Measurements from ENCODE around the gene ZFP64.
"Not testable (repeated sequence)": the region's sequence is repeated elsewhere in the genome, so short reads cannot be mapped to it uniquely, and the experiment has no call there.

ZFP64 gene

DNA sequence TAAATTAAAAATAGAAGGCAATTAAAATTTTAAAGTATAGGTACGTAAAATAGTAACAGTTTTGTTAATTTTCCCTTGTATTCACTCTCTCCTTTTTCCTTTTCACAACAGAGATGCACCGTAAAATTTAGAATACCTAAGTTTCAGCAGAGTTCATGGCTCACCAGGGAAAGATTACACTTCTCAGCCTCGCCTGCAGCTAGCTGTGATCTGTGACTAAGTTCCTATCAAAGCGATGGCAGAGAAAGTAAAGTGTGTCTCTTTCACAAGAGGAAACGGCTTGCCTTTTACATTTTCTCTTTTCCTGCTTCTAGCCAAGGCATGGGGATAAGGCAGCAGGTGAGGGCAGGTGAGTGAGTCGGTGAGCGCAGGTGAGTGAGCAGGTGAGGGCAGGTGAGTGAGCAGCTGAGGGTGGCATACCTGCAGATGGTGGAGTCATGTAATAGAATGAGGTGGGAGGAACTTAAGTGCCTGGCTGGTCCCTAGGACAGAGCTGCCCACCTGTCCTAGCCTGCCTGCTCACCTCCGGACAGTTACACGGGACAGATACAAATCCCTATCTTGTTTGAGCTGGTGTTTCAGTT lies 30.9 kb downstream of the ZFP64 start:
- Mint-ChIP-seq H3K9me3 (peaks cover 0 to 4% of the 10 kb centered on the region in 2 donors), H3K27ac (no peak overlapping the region), H3K4me1 (no peaks in the 10 kb centered on the region), H3K27me3 (no peaks in the 10 kb centered on the region), H3K36me3 (peaks cover 60 to 74% of the 10 kb centered on the region in 2 donors), H3K4me3 (no peak overlapping the region)
- DNase-seq (no peak), ATAC-seq (replicated peaks) (no peak)

DNA sequence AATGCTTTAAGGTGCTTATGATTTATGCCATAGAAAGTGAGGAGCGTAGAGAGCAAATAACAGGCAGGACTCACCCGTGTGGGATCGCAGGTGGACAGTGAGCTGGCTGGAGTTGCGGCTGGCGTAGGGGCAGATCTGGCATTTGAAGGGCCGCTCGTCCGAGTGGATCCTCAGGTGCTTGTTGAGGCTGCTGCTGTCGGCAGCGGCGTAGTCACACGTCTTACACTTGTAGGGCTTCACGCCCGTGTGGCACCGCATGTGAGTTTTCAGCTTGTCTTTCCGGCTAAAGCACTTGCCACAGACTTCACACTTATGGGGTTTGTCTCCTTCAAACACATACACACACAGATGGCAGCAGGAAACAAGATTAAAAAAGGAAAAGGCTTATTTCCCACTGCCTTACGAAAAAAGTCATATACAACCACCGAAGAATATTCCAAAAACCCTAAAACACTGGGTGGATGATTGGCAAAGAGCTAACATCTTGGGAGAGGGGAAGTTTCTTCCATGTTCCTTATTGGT lies 31.5 kb downstream of the ZFP64 start:
- Mint-ChIP-seq H3K4me3 (no peak overlapping the region), H3K9me3 (peaks cover 0 to 3% of the 10 kb centered on the region in 2 donors), H3K27me3 (no peaks in the 10 kb centered on the region), H3K27ac (no peak overlapping the region), H3K36me3 (peaks cover 58 to 71% of the 10 kb centered on the region in 2 donors), H3K4me1 (no peaks in the 10 kb centered on the region)
- DNase-seq (no peak), ATAC-seq (replicated peaks) (no peak)

DNA sequence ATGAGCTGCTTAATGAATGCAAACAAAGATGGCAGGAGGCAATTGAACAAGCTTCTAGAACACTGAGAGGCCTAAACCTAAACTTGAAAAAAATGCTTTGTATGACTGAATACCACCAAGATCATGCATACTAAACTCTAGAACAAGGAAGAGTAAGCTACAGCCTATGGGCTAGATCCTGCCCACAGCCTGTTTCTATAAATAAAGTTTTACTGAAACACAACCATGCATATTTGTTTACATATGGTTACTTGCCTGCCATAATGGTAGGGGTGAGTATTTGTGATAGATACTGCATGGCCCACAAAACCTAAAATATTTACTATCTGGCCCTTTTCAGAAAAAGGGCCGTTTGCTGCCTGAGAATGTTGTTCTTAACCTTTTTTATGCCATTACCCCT lies 37.0 kb downstream of the ZFP64 start:
- ATAC-seq (replicated peaks): no peak
- H3K27ac Mint-ChIP-seq: no peak overlapping the region

DNA sequence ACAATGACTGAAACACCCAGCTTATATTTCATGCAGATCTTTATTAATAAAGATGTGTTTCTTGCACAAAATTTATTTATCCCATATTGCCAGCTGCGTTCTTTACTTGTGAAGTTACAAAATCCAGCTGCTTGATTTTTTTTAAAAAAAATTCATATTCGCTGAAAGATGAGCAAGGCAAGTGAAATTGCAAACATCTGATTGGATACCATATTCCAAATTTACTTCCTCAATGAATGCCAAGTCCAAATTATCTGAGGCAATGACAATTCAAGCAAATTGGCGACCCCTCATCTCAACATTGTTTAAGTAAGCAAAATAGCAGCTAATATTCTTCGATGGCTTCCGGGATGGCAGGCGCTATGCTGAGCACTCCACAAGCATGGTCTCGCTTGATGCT lies 37.7 kb downstream of the ZFP64 start:
- Mint-ChIP-seq H3K36me3 (peaks cover 49 to 67% of the 10 kb centered on the region in 2 donors), H3K27me3 (no peaks in the 10 kb centered on the region), H3K4me1 (no peaks in the 10 kb centered on the region), H3K9me3 (peaks cover 0 to 3% of the 10 kb centered on the region in 2 donors), H3K27ac (no peak overlapping the region), H3K4me3 (no peak overlapping the region)
- no peak for DNase-seq
- ATAC-seq (replicated peaks): no peak

More for the DNA sequence above, 37.0 kb downstream of the ZFP64 start:
- Mint-ChIP-seq H3K36me3 (peaks cover 47 to 64% of the 10 kb centered on the region in 2 donors), H3K4me3 (no peak overlapping the region), H3K9me3 (peaks cover 0 to 3% of the 10 kb centered on the region in 2 donors), H3K27me3 (no peaks in the 10 kb centered on the region), H3K4me1 (no peaks in the 10 kb centered on the region)
- DNase-seq: no peak

DNA sequence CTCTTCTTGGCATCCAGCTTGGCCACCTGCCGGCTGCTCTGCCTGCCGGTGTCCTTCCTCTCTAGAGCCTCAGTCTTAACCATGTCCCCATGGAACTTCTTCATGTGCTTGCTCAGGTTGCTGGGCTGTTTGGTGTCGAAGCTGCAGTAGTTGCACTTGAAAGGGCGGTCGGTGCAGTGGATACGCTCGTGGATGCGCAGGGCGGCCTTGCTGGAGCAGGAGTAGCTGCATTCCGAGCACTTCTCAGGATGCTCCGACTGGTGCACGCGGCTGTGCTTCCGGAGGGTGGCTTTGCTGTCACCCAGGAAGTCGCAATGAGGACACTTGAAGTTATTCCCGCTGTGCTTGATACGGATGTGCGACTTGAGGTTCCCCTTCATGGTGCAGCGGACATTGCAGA lies 38.7 kb downstream of the ZFP64 start:
- no peak overlapping the region for H3K27ac Mint-ChIP-seq
- peaks cover 39 to 64% of the 10 kb centered on the region in 2 donors for H3K36me3 Mint-ChIP-seq
- H3K27me3 Mint-ChIP-seq: no peaks in the 10 kb centered on the region
- DNase-seq (no peak), ATAC-seq (replicated peaks) (no peak)
- no peaks in the 10 kb centered on the region for H3K9me3 Mint-ChIP-seq
- H3K4me1 Mint-ChIP-seq: no peaks in the 10 kb centered on the region
- H3K4me3 Mint-ChIP-seq: no peak overlapping the region

DNA sequence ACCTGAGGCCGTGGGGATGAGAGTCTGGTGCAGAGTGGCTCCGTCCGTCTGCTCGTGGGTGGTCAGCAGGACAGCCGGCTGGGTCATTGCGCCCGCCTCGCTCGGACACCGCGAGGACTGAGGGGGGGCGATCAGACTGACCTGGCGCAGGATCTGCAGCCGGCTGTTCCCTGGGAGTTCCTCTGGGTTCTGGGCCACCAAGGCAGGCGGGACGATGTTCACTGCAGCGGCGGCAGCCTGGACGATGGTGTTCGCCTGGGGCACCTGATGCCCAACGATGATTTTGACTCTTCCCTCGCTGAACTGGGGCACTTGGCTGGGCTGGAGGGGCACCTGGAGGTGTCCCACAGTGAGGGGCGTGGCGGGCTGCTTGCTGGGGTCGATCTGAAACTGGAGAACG lies 39.2 kb downstream of the ZFP64 start:
- ATAC-seq (replicated peaks) (no peak), DNase-seq (no peak)
- no peaks in the 10 kb centered on the region for H3K4me1 Mint-ChIP-seq
- no peak overlapping the region for H3K4me3 Mint-ChIP-seq
- H3K27ac Mint-ChIP-seq: no peak overlapping the region
- peaks cover 36 to 60% of the 10 kb centered on the region in 2 donors for H3K36me3 Mint-ChIP-seq
- no peaks in the 10 kb centered on the region for H3K27me3 Mint-ChIP-seq
- H3K9me3 Mint-ChIP-seq: no peaks in the 10 kb centered on the region

DNA sequence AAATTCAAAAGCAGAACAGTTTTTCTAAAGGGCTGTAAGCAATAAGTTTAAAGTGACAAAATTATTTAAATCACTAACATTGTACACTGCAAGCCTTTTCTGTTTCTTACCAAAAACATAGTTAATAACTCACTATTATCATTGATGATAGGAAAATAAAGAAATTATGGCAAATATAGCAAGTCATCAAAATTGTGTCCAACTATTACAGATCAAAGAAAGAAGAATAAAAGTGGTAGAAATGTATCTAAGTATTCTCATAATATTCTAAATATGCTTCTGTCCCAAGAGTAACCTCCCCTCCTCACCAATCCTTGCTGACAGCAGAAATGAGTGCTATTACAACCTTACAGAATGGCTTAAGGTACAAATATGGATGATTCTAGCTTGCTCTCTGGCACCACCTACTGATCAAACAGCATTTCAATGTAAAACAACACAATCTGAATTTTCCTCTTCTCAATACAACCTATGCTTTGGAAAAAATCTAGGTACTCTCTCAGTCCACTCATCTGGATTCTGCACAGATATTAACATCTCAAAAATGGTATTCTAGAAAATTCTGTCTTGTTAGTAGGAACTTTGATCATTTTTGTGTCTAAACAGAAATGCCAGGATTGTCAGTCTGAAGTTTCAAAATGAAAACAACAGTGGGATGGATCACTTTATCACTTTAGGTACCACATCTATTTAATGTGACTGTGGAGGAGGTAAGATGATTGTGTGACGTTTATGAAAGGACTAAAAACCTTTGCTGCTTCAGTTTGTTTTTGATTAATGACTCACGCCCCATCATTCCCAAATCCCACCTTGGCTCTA lies 40.9 kb downstream of the ZFP64 start:
- H3K36me3 Mint-ChIP-seq: peaks cover 24 to 47% of the 10 kb centered on the region in 2 donors
- H3K9me3 Mint-ChIP-seq: no peaks in the 10 kb centered on the region
- no peak overlapping the region for H3K27ac Mint-ChIP-seq
- DNase-seq (no peak), ATAC-seq (replicated peaks) (peak; percentile 48 to 52)
- H3K4me1 Mint-ChIP-seq: no peaks in the 10 kb centered on the region
- H3K4me3 Mint-ChIP-seq: no peak overlapping the region
- no peaks in the 10 kb centered on the region for H3K27me3 Mint-ChIP-seq

DNA sequence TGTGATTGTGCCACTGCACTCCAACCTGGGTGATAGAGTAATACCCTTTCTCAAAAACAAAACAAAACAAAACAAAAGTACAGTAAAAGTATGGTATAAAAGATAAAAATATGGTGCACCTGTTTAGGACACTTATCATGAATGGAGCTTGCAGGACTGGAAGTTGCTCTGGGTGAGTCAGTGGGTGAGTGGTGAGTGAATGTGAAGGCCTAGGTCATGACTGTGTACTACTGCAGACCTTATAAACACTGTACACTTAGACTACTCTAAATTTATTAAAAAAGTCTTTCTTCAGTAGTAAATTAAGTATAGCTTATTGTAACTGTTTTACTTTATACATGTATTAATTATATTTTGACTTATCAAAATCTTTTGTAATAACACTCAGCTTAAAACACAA lies 46.0 kb downstream of the ZFP64 start:
- Mint-ChIP-seq H3K27me3 (no peaks in the 10 kb centered on the region), H3K36me3 (peaks cover 6 to 22% of the 10 kb centered on the region in 2 donors), H3K4me1 (peaks cover 0 to 2% of the 10 kb centered on the region in 2 donors), H3K9me3 (no peaks in the 10 kb centered on the region), H3K4me3 (no peak overlapping the region), H3K27ac (no peak overlapping the region)
- ATAC-seq (replicated peaks) (no peak), DNase-seq (no peak)

DNA sequence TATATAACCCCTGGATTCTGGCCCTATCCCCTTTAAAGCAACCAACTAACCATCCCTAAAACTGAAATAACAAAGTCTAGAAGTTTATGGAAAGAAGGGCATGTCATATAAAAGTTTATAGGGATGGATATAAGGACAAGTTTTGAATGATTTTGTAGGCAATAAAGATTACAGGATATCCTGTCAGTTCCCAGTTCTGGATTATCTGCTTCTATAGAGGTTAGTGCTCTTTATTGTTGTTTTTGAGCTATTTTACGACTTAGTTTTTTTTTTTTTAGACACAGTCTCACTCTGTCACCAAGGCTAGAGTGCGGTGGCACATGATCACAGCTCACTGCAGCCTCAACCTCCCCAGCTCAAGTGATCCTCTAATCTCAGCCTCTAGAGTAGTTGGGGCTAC lies 48.3 kb downstream of the ZFP64 start:
- Mint-ChIP-seq H3K9me3 (peaks cover 0 to 3% of the 10 kb centered on the region in 2 donors), H3K4me1 (peaks cover 0 to 2% of the 10 kb centered on the region in 2 donors)
- ATAC-seq (replicated peaks): no peak

DNA sequence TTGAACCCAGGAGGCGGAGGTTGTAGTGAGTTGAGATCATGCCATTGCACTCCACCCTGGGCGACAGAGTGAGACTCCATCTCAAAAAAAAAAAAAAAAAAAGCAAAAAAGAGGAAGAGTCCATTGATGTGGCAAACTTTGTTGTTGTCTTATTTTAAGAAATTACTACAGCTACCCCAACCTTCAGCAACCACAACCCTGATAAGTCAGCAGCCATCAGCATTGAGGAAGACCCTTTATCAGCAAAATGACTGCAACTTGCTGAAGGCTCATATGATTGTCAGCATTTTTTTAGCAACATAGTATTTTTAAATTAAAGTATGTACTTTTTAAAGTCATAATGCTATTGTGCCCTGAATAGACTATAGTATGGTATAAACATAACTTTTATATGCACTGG lies 48.8 kb downstream of the ZFP64 start:
- peaks cover 0 to 2% of the 10 kb centered on the region in 2 donors for H3K4me1 Mint-ChIP-seq
- H3K9me3 Mint-ChIP-seq: peaks cover 0 to 3% of the 10 kb centered on the region in 2 donors
- H3K27ac Mint-ChIP-seq: no peak overlapping the region
- H3K36me3 Mint-ChIP-seq: peaks cover 3 to 19% of the 10 kb centered on the region in 2 donors
- no peaks in the 10 kb centered on the region for H3K27me3 Mint-ChIP-seq
- ATAC-seq (replicated peaks) (no peak), DNase-seq (no peak)
- H3K4me3 Mint-ChIP-seq: no peak overlapping the region

More for the DNA sequence above, 48.3 kb downstream of the ZFP64 start:
- Mint-ChIP-seq H3K36me3 (peaks cover 3 to 19% of the 10 kb centered on the region in 2 donors), H3K27me3 (no peaks in the 10 kb centered on the region), H3K27ac (no peak overlapping the region), H3K4me3 (no peak overlapping the region)
- DNase-seq: no peak

DNA sequence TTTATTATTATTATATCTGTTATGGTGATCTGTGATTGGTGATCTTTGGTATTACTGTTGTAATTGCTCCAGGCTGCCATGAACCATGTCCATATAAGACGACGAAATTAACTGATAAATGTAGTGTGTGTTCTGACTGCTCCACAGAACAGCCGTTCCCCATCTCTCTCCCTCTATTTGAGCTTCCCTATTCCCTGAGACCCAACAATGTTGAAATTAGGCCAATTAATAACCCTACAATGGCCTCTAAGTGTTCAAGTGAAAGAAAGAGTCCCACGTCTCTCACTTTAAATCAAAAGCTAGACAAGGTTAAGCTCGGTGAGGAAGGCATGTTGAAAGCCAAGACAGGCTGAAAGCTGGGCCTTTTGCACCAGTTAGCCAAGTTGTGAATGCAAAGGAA lies 51.6 kb downstream of the ZFP64 start:
- H3K27me3 Mint-ChIP-seq: no peaks in the 10 kb centered on the region
- H3K4me3 Mint-ChIP-seq: no peak overlapping the region
- peaks cover 0 to 2% of the 10 kb centered on the region in 2 donors for H3K4me1 Mint-ChIP-seq
- DNase-seq (no peak), ATAC-seq (replicated peaks) (no peak)
- peaks cover 0 to 3% of the 10 kb centered on the region in 2 donors for H3K9me3 Mint-ChIP-seq
- H3K27ac Mint-ChIP-seq: no peak overlapping the region
- peaks cover 3 to 28% of the 10 kb centered on the region in 2 donors for H3K36me3 Mint-ChIP-seq

DNA sequence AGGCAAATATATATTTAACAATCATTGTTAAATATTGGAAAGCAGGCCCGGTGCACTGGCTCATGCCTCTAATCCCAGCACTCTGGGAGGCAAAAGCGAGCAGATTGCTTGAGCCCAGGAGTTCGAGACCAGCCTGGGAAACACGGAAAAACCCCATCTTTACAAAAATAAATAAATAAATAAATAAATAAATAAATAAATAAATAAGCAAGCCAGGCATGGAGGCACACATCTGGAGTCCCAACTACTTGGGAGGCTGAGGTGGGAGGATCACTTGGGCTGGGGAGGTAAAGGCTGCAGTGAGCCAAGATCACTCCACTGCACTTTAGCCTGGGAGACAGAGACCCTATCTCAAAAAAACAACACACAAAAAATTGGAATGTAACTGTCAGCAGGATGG lies 53.7 kb downstream of the ZFP64 start:
- Mint-ChIP-seq H3K9me3 (peaks cover 0 to 3% of the 10 kb centered on the region in 2 donors), H3K27ac (no peak overlapping the region), H3K36me3 (peaks cover 3 to 28% of the 10 kb centered on the region in 2 donors), H3K4me1 (no peaks in the 10 kb centered on the region), H3K27me3 (no peaks in the 10 kb centered on the region), H3K4me3 (no peak overlapping the region)
- DNase-seq (no peak), ATAC-seq (replicated peaks) (no peak)

DNA sequence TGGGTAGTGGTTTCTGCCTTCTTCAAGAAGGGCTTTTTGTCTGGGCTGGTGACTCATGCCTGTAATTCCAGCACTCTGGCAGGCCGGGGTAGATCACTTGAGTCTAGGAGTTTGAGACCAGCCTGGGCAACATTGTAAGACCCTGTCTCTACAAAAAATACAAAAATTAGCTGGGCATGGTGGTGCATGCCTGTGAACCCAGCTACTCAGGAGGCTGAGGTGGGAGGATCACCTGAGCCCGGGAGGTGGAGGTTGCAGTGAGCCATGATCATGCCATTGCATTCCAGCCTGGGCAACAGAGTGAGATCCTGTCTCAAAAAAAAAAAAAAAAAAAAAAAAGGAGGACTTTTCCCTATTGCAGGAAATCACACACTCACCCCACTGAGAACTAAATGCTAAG lies 57.9 kb downstream of the ZFP64 start:
- ATAC-seq (replicated peaks); H3K4me1 Mint-ChIP-seq; DNase-seq; H3K27me3 Mint-ChIP-seq; H3K9me3 Mint-ChIP-seq; H3K4me3 Mint-ChIP-seq; H3K27ac Mint-ChIP-seq: not testable (repeated sequence)
- H3K36me3 Mint-ChIP-seq: peaks cover 8 to 24% of the 10 kb centered on the region in 2 donors

DNA sequence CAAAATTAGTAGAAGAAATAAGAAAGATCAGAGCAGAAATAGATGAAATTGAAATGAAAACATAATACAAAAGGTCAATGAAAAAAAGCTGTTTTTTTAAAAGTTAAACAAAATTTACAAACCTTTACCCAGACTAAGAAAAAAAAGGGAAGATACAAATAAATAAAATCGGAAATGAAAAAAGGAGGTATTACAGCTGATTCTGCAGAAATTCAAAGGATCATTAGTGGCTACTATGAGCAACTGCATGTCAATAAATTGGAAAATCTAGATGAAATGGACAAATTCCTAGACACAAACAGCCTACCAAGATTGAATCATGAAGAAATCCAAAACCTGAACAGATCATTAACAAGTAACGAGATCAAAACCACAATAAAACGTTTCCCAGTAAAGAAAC lies 59.2 kb downstream of the ZFP64 start:
- ATAC-seq (replicated peaks) (no peak), DNase-seq (no peak)
- Mint-ChIP-seq H3K9me3 (peaks cover 4 to 7% of the 10 kb centered on the region in 2 donors), H3K4me1 (peaks cover 2 to 11% of the 10 kb centered on the region in 2 donors), H3K27ac (no peak overlapping the region), H3K4me3 (no peak overlapping the region), H3K27me3 (no peaks in the 10 kb centered on the region), H3K36me3 (peaks cover 8 to 21% of the 10 kb centered on the region in 2 donors)

Measured in stimulated activated naive B cell treated with anti-CD40 and anti-IgM and Interleukin-4, amounts not matched to agents 10 μg/mL and 1 μg/mL and 100 μg/mL, for 72 hours (primary cell).